ENCODE results near the gene STK33. TPM values are rescaled to one million over a fixed set of nuclear protein-coding genes. Genes with fewer than 3 reads are reported as not detected.

STK33 gene
- total RNA-seq, 1 donor from 2014 or later = 3.4 TPM

- peaks cover 3% of the 10 kb centered on the region for H3K4me1 Mint-ChIP-seq (ENCODE audit: low read depth)
- peak; percentile 28 for TF ChIP-seq CTCF (IDR thresholded peaks at IDR 0.05)
- H3K9me3 Mint-ChIP-seq (ENCODE audit: low read depth) = no peaks in the 10 kb centered on the region
- no peaks in the 10 kb centered on the region for H3K27me3 Mint-ChIP-seq (ENCODE audit: low read depth)
- H3K36me3 Mint-ChIP-seq (ENCODE audit: low read depth) = no peaks in the 10 kb centered on the region
- DNase-seq (ENCODE audit: low spot score) = no peak
- H3K27ac Mint-ChIP-seq (ENCODE audit: unreplicated experiment) = no peak overlapping the region
- no peak overlapping the region for H3K4me3 Mint-ChIP-seq (ENCODE audit: unreplicated experiment)
These were observed 209.7 kb downstream of the STK33 start for GRCh38 chr11:8384199-8384821.

- H3K4me3 Mint-ChIP-seq (ENCODE audit: unreplicated experiment) = no peak overlapping the region
- H3K27me3 Mint-ChIP-seq (ENCODE audit: low read depth) = no peaks in the 10 kb centered on the region
- H3K27ac Mint-ChIP-seq (ENCODE audit: unreplicated experiment) = no peak overlapping the region
- no peaks in the 10 kb centered on the region for H3K36me3 Mint-ChIP-seq (ENCODE audit: low read depth)
- TF ChIP-seq CTCF (IDR thresholded peaks at IDR 0.05) = no peak
- no peaks in the 10 kb centered on the region for H3K4me1 Mint-ChIP-seq (ENCODE audit: low read depth)
- DNase-seq (ENCODE audit: low spot score) = no peak
- no peaks in the 10 kb centered on the region for H3K9me3 Mint-ChIP-seq (ENCODE audit: low read depth)
These were observed 210.4 kb downstream of the STK33 start for GRCh38 chr11:8383627-8384026.

GRCh38 chr11:8383227-8383626 is 210.8 kb downstream of the STK33 start:
- no peak overlapping the region for H3K27ac Mint-ChIP-seq (ENCODE audit: unreplicated experiment)
- no peak for DNase-seq (ENCODE audit: low spot score)
- no peaks in the 10 kb centered on the region for H3K4me1 Mint-ChIP-seq (ENCODE audit: low read depth)
- H3K4me3 Mint-ChIP-seq (ENCODE audit: unreplicated experiment) = no peak overlapping the region
- H3K27me3 Mint-ChIP-seq (ENCODE audit: low read depth) = no peaks in the 10 kb centered on the region
- no peak for TF ChIP-seq CTCF (IDR thresholded peaks at IDR 0.05)
- H3K36me3 Mint-ChIP-seq (ENCODE audit: low read depth) = no peaks in the 10 kb centered on the region
- no peaks in the 10 kb centered on the region for H3K9me3 Mint-ChIP-seq (ENCODE audit: low read depth)

GRCh38 chr11:8382436-8383053 is 211.5 kb downstream of the STK33 start:
- H3K27ac Mint-ChIP-seq (ENCODE audit: unreplicated experiment) = no peak overlapping the region
- H3K27me3 Mint-ChIP-seq (ENCODE audit: low read depth) = no peaks in the 10 kb centered on the region
- DNase-seq (ENCODE audit: low spot score) = no peak
- no peak for TF ChIP-seq CTCF (IDR thresholded peaks at IDR 0.05)
- no peaks in the 10 kb centered on the region for H3K4me1 Mint-ChIP-seq (ENCODE audit: low read depth)
- no peak overlapping the region for H3K4me3 Mint-ChIP-seq (ENCODE audit: unreplicated experiment)
- no peaks in the 10 kb centered on the region for H3K9me3 Mint-ChIP-seq (ENCODE audit: low read depth)
- no peaks in the 10 kb centered on the region for H3K36me3 Mint-ChIP-seq (ENCODE audit: low read depth)

- H3K36me3 Mint-ChIP-seq (ENCODE audit: low read depth) = no peaks in the 10 kb centered on the region
- H3K4me1 Mint-ChIP-seq (ENCODE audit: low read depth) = no peaks in the 10 kb centered on the region
- H3K27me3 Mint-ChIP-seq (ENCODE audit: low read depth) = no peaks in the 10 kb centered on the region
- no peak overlapping the region for H3K27ac Mint-ChIP-seq (ENCODE audit: unreplicated experiment)
- no peak for DNase-seq (ENCODE audit: low spot score)
- no peak for TF ChIP-seq CTCF (IDR thresholded peaks at IDR 0.05)
- no peak overlapping the region for H3K4me3 Mint-ChIP-seq (ENCODE audit: unreplicated experiment)
- no peaks in the 10 kb centered on the region for H3K9me3 Mint-ChIP-seq (ENCODE audit: low read depth)
These were observed 212.1 kb downstream of the STK33 start for GRCh38 chr11:8381871-8382396.

Measured in chondrocyte (in vitro differentiated cells).